ENCODE data around the gene METTL15.

The METTL15 gene

DNA sequence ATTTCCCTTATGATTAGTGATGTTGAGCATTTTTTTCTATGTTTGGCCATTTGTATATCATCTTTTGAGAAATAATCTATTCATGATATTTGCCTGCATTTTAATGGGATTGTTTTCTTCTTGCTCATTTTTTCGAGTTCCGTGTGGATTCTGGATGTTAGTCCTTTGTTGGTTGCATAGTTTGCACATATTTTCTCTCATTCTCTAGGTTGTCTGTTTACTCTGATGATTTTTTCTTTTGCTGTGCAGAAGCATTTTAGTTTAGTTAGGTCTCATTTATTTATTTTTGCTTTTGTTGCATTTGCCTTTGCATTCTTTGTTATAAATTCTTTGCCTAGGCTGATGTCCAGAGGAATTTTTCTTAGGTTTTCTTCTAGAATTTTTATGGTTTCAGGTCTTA is 87.3 kb downstream of the METTL15 start:
- TF ChIP-seq REST (IDR thresholded peaks at IDR 0.05; ENCODE audit: insufficient read depth in 1 of 2, low read depth in 2 of 2, low read length in 2 of 2), result no peak
- no peak for TF ChIP-seq TAF1 (IDR thresholded peaks at IDR 0.05; ENCODE audit: borderline replicate concordance, insufficient read depth, low read length)
- TF ChIP-seq SIN3A (IDR thresholded peaks at IDR 0.05; ENCODE audit: borderline replicate concordance, insufficient read depth, low read length), result no peak
- no peak for TF ChIP-seq FOXP2 (optimal IDR thresholded peaks at IDR 0.05; ENCODE audit: borderline replicate concordance, extremely low read depth, extremely low read length, insufficient read depth)
- TF ChIP-seq POLR2AphosphoS5 (IDR thresholded peaks at IDR 0.05; ENCODE audit: low read depth, low read length), result no peak

GRCh38 chr11:28209906-28210305 is 101.7 kb downstream of the METTL15 start:
- TF ChIP-seq SIN3A (IDR thresholded peaks at IDR 0.05; ENCODE audit: borderline replicate concordance, insufficient read depth, low read length) (no peak), FOXP2 (optimal IDR thresholded peaks at IDR 0.05; ENCODE audit: borderline replicate concordance, extremely low read depth, extremely low read length, insufficient read depth) (no peak), REST (IDR thresholded peaks at IDR 0.05; ENCODE audit: insufficient read depth in 1 of 2, low read depth in 2 of 2, low read length in 2 of 2) (no peak), POLR2AphosphoS5 (IDR thresholded peaks at IDR 0.05; ENCODE audit: low read depth, low read length) (no peak), TAF1 (IDR thresholded peaks at IDR 0.05; ENCODE audit: borderline replicate concordance, insufficient read depth, low read length) (no peak)

- TF ChIP-seq TAF1 (IDR thresholded peaks at IDR 0.05; ENCODE audit: borderline replicate concordance, insufficient read depth, low read length), result no peak
- no peak for TF ChIP-seq POLR2AphosphoS5 (IDR thresholded peaks at IDR 0.05; ENCODE audit: low read depth, low read length)
- TF ChIP-seq SIN3A (IDR thresholded peaks at IDR 0.05; ENCODE audit: borderline replicate concordance, insufficient read depth, low read length), result no peak
- TF ChIP-seq REST (IDR thresholded peaks at IDR 0.05; ENCODE audit: insufficient read depth in 1 of 2, low read depth in 2 of 2, low read length in 2 of 2), result no peak
- TF ChIP-seq FOXP2 (optimal IDR thresholded peaks at IDR 0.05; ENCODE audit: borderline replicate concordance, extremely low read depth, extremely low read length, insufficient read depth), result no peak
Observed at GRCh38 chr11:28223577-28223976, 115.4 kb downstream of the METTL15 start.

- no peak for TF ChIP-seq POLR2AphosphoS5 (IDR thresholded peaks at IDR 0.05; ENCODE audit: low read depth, low read length)
- no peak for TF ChIP-seq SIN3A (IDR thresholded peaks at IDR 0.05; ENCODE audit: borderline replicate concordance, insufficient read depth, low read length)
- no peak for TF ChIP-seq TAF1 (IDR thresholded peaks at IDR 0.05; ENCODE audit: borderline replicate concordance, insufficient read depth, low read length)
- no peak for TF ChIP-seq FOXP2 (optimal IDR thresholded peaks at IDR 0.05; ENCODE audit: borderline replicate concordance, extremely low read depth, extremely low read length, insufficient read depth)
- no peak for TF ChIP-seq REST (IDR thresholded peaks at IDR 0.05; ENCODE audit: insufficient read depth in 1 of 2, low read depth in 2 of 2, low read length in 2 of 2)
Observed at GRCh38 chr11:28223994-28224393, 115.8 kb downstream of the METTL15 start.

DNA sequence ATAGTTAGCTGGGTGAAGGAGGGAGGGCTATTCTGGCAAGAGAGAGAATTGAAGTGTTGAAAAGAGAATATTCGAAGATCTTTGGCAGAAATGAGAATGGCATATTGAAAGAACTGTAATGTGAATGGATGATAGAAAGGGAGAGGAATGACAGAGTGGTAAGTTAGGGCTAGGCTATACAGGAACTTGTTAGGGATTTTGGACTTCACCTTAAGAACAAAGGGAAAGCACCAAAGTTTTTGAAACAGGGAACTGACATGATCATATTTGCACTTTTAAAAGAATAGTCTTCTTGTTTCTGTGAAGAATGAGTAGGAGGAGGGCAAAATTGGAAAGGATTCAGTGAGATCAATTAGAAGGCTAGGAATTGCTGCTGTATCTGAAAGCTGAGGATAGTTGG is 119.3 kb downstream of the METTL15 start:
- TF ChIP-seq TAF1 (IDR thresholded peaks at IDR 0.05; ENCODE audit: borderline replicate concordance, insufficient read depth, low read length), result no peak
- TF ChIP-seq REST (IDR thresholded peaks at IDR 0.05; ENCODE audit: insufficient read depth in 1 of 2, low read depth in 2 of 2, low read length in 2 of 2), result no peak
- TF ChIP-seq POLR2AphosphoS5 (IDR thresholded peaks at IDR 0.05; ENCODE audit: low read depth, low read length), result no peak
- TF ChIP-seq FOXP2 (optimal IDR thresholded peaks at IDR 0.05; ENCODE audit: borderline replicate concordance, extremely low read depth, extremely low read length, insufficient read depth), result no peak
- no peak for TF ChIP-seq SIN3A (IDR thresholded peaks at IDR 0.05; ENCODE audit: borderline replicate concordance, insufficient read depth, low read length)
